C1 segment of cervical spinal cord (tissue), 14 donors: ENCODE results near the gene RGL1.
"Not testable (repeated sequence)": the region's sequence is repeated elsewhere in the genome, so short reads cannot be mapped to it uniquely, and the experiment has no call there.

Experiments
- DNase-seq, 14 donors: peaks; one replicate each; lab custom pipeline; 2025; lab: John Stamatoyannopoulos, UW

Gene RGL1

DNA sequence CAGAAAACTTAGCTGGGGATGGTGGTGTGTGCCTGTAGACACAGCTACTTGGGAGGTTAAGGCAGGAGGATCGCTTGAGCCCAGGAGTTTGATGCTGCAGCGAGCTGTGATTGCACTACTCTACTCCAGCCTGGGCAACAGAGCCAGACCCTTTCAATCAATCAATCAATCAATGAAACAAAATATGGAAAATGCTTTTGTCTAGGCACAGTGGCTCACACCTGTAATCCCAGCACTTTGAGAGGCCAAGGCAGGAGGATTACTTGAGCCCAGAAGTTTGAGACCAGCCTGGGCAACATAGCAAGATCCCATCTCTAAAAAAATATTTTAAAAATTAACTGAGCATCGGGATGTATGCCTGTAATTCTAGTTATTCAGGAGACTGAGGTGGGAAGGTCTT is 19.0 kb upstream of the RGL1 start:
- DNase-seq: not testable (repeated sequence)

GRCh38 chr1:183787704-183788103 is 17.2 kb upstream of the RGL1 start:
- DNase-seq: no peak

DNA sequence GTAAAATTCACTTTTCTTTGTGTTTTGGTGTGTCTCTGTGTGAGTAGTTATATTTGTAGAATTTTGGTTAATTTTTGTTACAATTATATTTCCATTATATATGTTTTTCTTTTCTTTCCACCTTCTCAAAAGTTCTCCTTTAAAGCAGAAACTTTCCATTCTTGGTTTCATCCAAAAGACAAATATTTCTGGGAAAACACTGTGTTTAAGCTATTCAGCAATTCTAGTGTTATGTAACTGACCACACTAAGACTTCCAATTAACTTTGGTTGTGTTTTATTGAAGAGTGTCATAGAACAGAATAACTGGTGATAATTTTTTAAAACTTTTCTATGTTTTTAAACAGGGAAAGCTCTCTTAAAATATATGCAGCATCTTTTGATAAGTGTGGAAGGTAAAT is 13.6 kb upstream of the RGL1 start:
- DNase-seq: no peak

DNA sequence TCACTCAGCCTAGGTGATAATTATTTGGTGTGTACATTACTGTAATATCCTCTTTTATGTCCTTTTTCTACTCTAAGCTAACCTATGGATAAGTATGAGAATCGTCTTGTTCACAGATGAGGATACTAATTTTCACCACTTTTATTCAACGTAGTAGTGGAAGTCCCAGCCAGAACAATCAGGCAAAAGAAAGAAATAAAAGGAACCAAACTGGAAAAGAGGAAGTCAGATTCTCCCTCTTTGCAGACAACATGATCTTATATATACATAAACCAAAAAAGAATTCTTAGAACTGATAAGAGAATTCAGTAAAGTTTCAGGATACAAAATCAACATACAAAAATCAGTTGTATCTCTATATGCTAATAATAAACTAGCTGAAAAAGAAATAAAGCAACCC is 12.6 kb upstream of the RGL1 start:
- DNase-seq: no peak

DNA sequence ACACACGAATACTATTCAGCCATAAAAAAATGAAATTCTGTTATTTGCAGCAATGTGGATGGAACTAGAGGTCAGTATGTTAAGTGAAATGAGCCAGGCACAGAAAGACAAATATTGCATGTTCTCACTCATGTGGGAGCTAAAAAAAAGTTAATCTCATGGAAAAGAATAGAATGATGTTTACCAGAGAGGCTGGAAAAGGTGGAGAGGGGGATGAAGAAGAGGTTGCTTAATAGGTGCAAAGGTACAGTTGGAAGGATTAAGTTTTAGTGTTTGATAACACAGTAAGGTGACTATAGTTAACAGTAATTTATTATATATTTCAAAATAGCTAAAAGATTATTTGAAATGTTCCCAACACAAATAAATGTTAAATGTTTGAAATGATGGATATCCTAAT is 10.8 kb upstream of the RGL1 start:
- no peak for DNase-seq

DNA sequence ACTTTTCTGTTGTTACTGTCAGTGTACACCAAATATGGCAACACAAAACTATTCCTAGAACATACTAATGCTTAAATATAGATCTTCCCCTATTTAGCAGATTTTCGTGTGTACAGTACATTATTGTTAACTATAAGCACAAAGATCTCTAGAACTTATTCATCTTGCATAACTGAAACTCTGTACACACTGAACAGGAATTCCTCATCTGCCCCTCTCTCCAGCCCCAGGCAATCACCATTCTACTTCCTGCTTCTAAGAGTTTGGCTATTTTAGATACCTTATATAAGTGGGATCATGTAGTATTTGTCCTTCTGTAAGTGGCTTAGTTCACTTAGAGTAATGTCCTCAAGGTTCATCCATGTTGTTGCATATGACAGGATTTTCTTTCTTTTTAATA is 4.5 kb upstream of the RGL1 start:
- no peak for DNase-seq

DNA sequence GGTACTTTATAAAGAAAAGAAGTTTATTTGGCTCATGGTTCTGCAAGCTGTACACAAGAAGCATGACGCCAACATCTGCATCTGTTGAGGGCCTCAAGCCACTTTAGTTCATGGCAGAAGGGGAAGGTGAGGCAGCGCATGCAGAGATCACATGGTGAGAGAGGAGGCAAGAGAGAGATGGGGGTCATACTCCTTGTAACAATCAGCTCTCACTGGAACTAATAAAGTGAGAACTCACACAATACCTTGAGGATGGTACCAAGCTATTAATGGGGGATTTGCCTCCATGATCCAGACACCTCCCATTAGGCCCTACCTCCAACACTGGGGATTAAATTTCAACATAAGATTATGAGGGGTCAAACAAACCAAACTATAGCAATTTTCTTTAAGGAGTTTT is 3.3 kb upstream of the RGL1 start:
- DNase-seq: no peak

GRCh38 chr1:183804387-183804786 is 533 bp upstream of the RGL1 start:
- DNase-seq: peak in 2 of 14 donors; percentile 13 to 33

DNA sequence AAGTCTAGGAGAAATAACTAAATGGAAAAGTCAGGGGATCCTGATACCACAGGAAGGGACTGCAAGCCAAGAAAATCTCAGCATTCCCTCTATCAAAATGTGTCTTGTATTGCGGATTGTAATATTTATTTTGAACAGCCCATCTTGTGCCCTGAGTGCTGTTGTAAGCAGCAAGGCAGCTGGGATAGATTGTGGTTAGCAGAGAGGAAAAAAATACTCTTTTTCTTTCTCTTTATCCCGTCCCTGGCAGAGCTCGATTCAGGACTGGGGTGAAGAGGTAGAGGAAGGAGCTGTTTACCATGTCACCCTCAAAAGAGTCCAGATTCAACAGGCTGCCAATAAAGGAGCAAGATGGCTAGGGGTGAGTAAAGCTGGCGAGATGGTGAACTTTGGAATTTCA is 1.2 kb downstream of the RGL1 start:
- DNase-seq: no peak

DNA sequence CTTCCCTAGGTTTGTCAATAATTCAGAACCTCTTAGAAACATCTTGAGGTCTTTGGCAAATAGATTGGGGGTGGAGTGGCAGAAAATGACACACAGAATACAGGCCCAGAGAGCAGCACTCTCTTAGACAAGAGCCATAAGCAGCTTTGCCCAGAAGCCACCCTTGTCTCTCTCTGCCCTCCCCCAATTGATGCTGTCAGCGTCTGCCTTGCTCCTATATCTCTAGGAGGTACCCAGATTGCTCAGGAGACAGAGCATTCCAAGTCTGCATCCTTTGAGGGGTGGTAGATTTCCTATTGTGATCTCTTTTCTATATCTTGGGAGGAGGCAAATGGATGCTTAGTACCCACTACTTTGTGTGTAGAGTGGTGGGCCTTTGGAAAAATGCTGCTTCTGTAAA is 1.8 kb downstream of the RGL1 start:
- DNase-seq: peak in 3 of 14 donors; percentile 13 to 23 (median 20)

DNA sequence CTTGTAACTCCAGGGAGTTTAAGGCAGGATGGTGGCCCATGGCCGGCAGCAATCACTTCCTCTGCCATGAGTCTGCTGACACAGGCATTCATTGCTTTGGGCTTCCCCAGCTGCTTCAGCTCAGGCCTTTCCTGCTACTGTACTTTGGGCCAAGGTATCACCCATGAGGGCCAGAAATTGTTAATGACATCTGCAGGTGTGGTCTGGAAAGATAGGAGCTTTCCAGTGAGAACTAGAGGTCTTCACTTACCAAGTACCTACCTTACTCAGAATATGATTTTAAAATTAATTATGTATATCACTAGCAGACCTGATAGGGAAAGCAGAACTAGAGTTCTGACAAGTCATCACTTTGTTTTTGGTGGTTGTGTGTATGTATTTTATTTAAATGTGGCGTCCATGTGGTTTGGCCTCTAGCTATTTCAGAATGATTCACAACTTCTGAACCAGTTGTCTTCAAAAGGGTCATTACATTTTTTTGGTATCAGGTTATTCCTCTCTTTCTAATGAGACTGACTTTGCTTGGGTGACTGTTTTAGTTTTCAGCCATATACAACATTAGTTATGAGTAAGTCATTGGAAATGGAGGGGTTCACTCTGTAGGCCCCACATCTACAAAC is 2.7 kb downstream of the RGL1 start:
- peak in 1 of 14 donors; percentile 17 for DNase-seq

- no peak for DNase-seq
Measured at GRCh38 chr1:183808296-183809027, 3.5 kb downstream of the RGL1 start.

DNA sequence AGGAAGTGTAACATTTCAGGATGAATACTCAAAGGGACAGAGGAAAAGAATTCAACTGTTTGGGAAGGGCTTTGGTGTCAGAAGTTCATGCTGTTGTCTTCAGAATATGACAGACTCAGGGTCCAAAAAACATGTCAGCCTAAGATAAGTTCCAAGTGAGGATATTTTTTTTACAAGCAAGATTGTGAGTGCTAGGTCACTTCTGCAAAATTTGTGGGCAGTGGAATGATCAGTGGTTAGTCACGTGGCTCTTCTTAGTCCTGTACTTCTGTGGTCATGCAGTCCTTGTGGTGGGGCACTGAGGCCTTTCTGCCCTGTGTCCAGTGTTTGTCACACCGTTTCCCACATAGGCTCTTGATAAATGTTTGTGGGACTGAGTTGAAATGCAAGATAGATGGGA is 5.2 kb downstream of the RGL1 start:
- no peak for DNase-seq

DNA sequence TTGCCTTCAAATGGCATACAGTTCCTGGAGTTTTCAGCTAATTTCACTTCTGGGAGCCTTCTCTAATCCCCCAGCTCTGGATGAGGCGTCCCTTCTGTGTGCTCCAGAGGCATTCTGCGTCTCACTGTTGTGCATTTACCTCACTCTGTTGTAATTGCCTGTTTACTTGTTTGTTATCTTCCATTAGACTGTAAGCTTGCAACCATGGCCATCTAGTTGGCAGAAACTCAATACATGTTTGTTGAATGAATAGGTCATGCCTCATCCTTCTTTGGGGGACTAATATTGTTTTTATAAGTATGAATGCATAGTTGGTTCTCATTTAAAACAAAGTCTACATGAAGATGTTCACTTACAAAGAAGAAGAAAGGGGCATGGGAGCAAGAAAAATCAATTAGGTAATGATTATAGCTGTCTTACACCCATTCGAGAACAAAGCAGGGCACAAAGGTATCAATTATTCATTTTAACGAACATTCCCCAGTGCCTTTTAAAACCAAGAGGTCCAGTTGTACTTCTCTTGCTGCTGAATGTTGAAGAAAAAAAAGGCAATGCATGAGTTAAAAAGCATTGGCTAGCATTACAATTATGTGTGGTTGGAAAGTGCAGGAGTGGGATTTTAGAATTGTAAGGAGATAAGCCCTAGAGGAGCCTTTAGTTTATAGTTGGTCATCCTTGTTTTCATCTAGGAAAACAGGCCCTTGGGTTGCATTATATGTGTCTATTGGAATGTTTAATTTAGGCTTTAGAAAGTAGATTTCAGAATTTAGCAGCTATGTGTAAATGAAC is 6.0 kb downstream of the RGL1 start:
- no peak for DNase-seq

DNA sequence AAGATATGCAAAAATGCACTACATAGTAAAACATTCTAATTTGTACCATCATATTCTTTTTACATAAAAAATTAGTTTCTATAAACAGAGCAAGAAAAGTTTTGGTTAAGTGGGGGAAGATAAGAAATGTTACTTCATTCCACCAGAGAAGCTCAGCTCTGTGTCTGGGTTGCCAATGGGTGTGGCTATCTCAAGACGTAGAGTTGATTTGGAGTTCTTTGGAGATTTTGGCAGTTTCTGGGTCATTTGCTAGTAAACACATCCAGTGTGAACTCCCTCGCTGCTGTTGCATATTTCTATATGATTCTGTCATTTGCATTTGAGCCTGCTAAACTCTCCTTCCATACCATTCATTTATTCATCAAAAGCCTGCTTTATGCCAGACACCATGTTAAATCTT is 7.2 kb downstream of the RGL1 start:
- no peak for DNase-seq

- no peak for DNase-seq
Measured at GRCh38 chr1:183812686-183813569, 8.0 kb downstream of the RGL1 start.

- no peak for DNase-seq
Measured at GRCh38 chr1:183814121-183814681, 9.3 kb downstream of the RGL1 start.

DNA sequence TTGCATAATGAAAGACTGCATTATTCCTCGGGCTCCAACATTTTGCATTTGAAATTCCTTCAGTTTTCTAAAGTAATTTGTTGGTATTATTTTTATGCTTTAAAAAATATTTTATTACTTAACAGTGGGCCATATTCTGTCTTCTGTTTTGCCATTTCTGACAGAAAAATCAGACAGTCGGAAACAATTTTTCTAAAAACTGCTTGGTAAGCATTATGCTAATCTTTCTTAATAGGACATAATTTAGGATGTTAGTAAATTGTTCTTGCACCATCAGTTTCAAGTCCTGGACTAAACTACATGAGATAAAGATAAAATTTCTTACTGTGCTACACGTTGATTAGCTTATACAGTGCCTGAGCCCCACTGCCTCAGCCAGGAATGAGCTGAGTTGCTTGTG is 11.2 kb downstream of the RGL1 start:
- DNase-seq: no peak

- no peak for DNase-seq
Measured at GRCh38 chr1:183817576-183818288, 12.8 kb downstream of the RGL1 start.

- DNase-seq: no peak
Measured at GRCh38 chr1:183819059-183819458, 14.1 kb downstream of the RGL1 start.
